Type B pancreatic cell (in vitro differentiated cells): ENCODE results near the gene PTPRR. TPM values are rescaled to one million over a fixed set of nuclear protein-coding genes. Genes with fewer than 3 reads are reported as not detected.

Experiments used
- DNase-seq: peaks from one replicate; pipeline ENCODE4 v3.0.0; 2021; ENCODE audit warnings: mixed read lengths; ENCODE audit not compliant: unreplicated experiment; ENCODE audit errors: extremely low spot score
- H3K27ac Mint-ChIP-seq: 2 replicates; pipeline ENCODE4 v1.8.0; 2021; ENCODE audit warnings: mild to moderate bottlenecking, mixed read lengths
- H3K27me3 Mint-ChIP-seq: 2 replicates; pipeline ENCODE4 v1.8.0; 2021; ENCODE audit warnings: mixed read lengths
- H3K36me3 Mint-ChIP-seq: 2 replicates; pipeline ENCODE4 v1.8.0; 2021; ENCODE audit warnings: mixed read lengths
- H3K4me1 Mint-ChIP-seq: one replicate; pipeline ENCODE4 v1.8.0; 2021; ENCODE audit warnings: mixed read lengths; ENCODE audit not compliant: unreplicated experiment
- H3K4me3 Mint-ChIP-seq: 2 replicates; pipeline ENCODE4 v1.8.0; 2021; ENCODE audit warnings: mild to moderate bottlenecking, mixed read lengths
- H3K9me3 Mint-ChIP-seq: 2 replicates; pipeline ENCODE4 v1.8.0; 2021; ENCODE audit warnings: mixed read lengths
- CTCF ChIP-seq: fragments of 200-600 bp; sonication (generic); conservative IDR thresholded peaks from 2 replicates; pipeline ENCODE4 v1.5.0; 2021; ENCODE audit warnings: antibody characterized with exemption, mild to moderate bottlenecking
- total RNA-seq: library from RNA; stranded (reverse); gene quantifications from 2 replicates; pipeline ENCODE4 v1.2.1, GENCODE V29; 2021; ENCODE audit warnings: low replicate concordance

Gene PTPRR
- total RNA-seq, 1 donor from 2014 or later: 0.77 TPM

- Mint-ChIP-seq H3K9me3 (no peaks in the 10 kb centered on the region), H3K27ac (no peak overlapping the region), H3K27me3 (peaks cover 6% of the 10 kb centered on the region), H3K4me3 (no peak overlapping the region), H3K36me3 (no peaks in the 10 kb centered on the region), H3K4me1 (no peaks in the 10 kb centered on the region)
- DNase-seq: no peak
- no peak for TF ChIP-seq CTCF
Measured at GRCh38 chr12:70667253-70667652, 253.3 kb downstream of the PTPRR start.

GRCh38 chr12:70666364-70666763 is 254.2 kb downstream of the PTPRR start:
- Mint-ChIP-seq H3K9me3 (no peaks in the 10 kb centered on the region), H3K4me1 (no peaks in the 10 kb centered on the region), H3K27me3 (peaks cover 6% of the 10 kb centered on the region), H3K4me3 (no peak overlapping the region), H3K27ac (no peak overlapping the region), H3K36me3 (no peaks in the 10 kb centered on the region)
- TF ChIP-seq CTCF: no peak
- DNase-seq: no peak

GRCh38 chr12:70664465-70664881 is 256.1 kb downstream of the PTPRR start:
- Mint-ChIP-seq H3K9me3 (no peaks in the 10 kb centered on the region), H3K36me3 (no peaks in the 10 kb centered on the region), H3K27ac (no peak overlapping the region), H3K4me3 (no peak overlapping the region), H3K4me1 (no peaks in the 10 kb centered on the region), H3K27me3 (peaks cover 6% of the 10 kb centered on the region)
- no peak for TF ChIP-seq CTCF
- no peak for DNase-seq

- Mint-ChIP-seq H3K27me3 (peaks cover 3% of the 10 kb centered on the region), H3K27ac (no peak overlapping the region), H3K9me3 (no peaks in the 10 kb centered on the region), H3K4me3 (no peak overlapping the region), H3K36me3 (no peaks in the 10 kb centered on the region), H3K4me1 (peaks cover 4% of the 10 kb centered on the region)
- no peak for TF ChIP-seq CTCF
- DNase-seq: no peak
Measured at GRCh38 chr12:70663838-70664237, 256.7 kb downstream of the PTPRR start.

- DNase-seq: no peak
Measured at GRCh38 chr12:70661466-70662161, 258.9 kb downstream of the PTPRR start.

More at GRCh38 chr12:70661466-70662161, 258.9 kb downstream of the PTPRR start:
- H3K4me1 Mint-ChIP-seq: peaks cover 4% of the 10 kb centered on the region
- no peaks in the 10 kb centered on the region for H3K36me3 Mint-ChIP-seq
- no peak overlapping the region for H3K27ac Mint-ChIP-seq
- TF ChIP-seq CTCF: no peak
- H3K4me3 Mint-ChIP-seq: no peak overlapping the region
- peaks cover 3% of the 10 kb centered on the region for H3K27me3 Mint-ChIP-seq
- no peaks in the 10 kb centered on the region for H3K9me3 Mint-ChIP-seq
